Effector memory CD8-positive, alpha-beta T cell (primary cell): Measurements from ENCODE around the gene VLDLR.

ENCODE experiments used
- ATAC-seq: fragments of 150-1000 bp; cut with Tn5 transposase; replicated peaks from 2 replicates; pipeline ENCODE4 v1.10.0; 2021; ENCODE audit warnings: mild to moderate bottlenecking, moderate library complexity
- DNase-seq, 3 experiments: peaks; one replicate each; pipeline ENCODE4 v3.0.0; 2021
- H3K27ac Mint-ChIP-seq, 2 donors: one replicate each; pipeline ENCODE4 v1.8.0; 2022; ENCODE audit warnings: mild to moderate bottlenecking in 2 of 2, mixed read lengths in 2 of 2, moderate library complexity in 2 of 2
- H3K27me3 Mint-ChIP-seq, 2 donors: one replicate each; pipeline ENCODE4 v1.8.0; 2022; ENCODE audit warnings: mixed read lengths in 2 of 2
- H3K36me3 Mint-ChIP-seq: one replicate; pipeline ENCODE4 v1.8.0; 2022; ENCODE audit warnings: mild to moderate bottlenecking, moderate library complexity, mixed read lengths; ENCODE audit not compliant: insufficient read depth
- H3K4me1 Mint-ChIP-seq, 2 donors: one replicate each; pipeline ENCODE4 v1.8.0; 2022; ENCODE audit warnings: low read depth in 2 of 2, mixed read lengths in 2 of 2
- H3K4me3 Mint-ChIP-seq, 2 donors: one replicate each; pipeline ENCODE4 v1.8.0; 2022; ENCODE audit warnings: mild to moderate bottlenecking in 2 of 2, mixed read lengths in 2 of 2, moderate library complexity in 2 of 2
- H3K9me3 Mint-ChIP-seq, 2 donors: one replicate each; pipeline ENCODE4 v1.8.0; 2022; ENCODE audit warnings: mixed read lengths in 2 of 2

The VLDLR gene

DNA sequence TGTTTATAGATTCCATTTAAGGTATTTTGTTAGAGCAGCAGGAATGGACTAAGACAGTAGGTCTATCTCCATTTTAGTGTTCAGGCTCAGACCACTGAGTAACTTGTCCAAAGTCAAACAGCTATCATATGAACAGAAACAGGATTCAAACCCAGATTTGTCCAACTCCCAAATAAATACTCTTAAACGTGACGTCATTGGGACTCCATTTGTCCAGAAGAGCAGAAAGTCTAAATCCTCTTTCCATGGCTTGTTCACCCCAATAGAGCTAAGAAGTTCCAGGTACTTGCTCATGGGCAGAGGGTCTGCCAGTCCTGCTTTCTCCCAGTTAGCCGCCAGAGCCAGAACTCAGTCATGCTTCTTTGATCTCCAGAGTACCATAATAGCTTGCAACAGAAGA lies 16.3 kb upstream of the VLDLR start:
- Mint-ChIP-seq H3K27me3 (peaks cover 10 to 27% of the 10 kb centered on the region in 2 donors), H3K36me3 (no peaks in the 10 kb centered on the region), H3K4me3 (no peak overlapping the region), H3K4me1 (no peaks in the 10 kb centered on the region), H3K9me3 (no peaks in the 10 kb centered on the region), H3K27ac (no peak overlapping the region)
- no peak for DNase-seq
- no peak for ATAC-seq

DNA sequence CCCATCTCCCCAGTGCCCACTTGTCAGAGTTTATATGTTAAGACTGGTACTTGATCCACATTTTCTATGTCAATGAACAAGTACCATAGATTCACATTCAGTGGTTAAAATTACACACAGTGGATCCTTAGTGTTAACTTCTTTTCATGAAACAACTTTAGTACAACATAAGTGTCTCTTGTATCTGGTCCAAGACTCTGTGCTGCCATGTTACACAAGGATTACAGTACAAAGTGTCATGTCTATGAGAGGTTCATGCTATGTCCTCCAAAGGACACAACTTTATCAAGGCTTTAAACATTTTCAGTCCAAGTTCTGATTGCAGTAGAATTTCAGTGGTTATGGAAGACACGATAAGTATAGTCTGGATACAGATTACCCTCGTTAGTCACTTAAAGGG lies 13.3 kb upstream of the VLDLR start:
- ATAC-seq, result no peak
- no peak overlapping the region for H3K27ac Mint-ChIP-seq
- no peaks in the 10 kb centered on the region for H3K36me3 Mint-ChIP-seq
- no peak for DNase-seq
- H3K27me3 Mint-ChIP-seq, result peaks cover 14 to 25% of the 10 kb centered on the region in 2 donors
- H3K4me1 Mint-ChIP-seq, result no peaks in the 10 kb centered on the region
- no peaks in the 10 kb centered on the region for H3K9me3 Mint-ChIP-seq
- no peak overlapping the region for H3K4me3 Mint-ChIP-seq

DNA sequence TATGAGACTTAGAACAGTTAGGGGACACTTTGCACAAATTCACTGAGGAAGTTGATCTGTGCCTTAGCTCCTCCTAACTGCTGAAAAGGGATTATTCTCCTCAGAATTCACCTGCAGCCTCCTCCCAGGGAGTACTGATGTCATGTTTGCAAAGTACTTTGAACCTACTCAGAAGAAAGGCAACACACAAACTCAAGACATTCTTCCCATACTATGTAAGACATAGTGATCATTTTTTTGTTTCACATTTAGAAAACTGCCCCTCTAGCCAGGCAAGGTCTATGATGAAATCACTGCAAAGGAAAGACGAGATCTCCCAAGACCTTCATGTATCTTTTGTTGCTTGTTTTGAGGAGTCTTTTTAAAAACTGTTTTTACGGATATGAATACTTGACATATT lies 10.6 kb upstream of the VLDLR start:
- DNase-seq (no peak), ATAC-seq (no peak)
- Mint-ChIP-seq H3K4me1 (no peaks in the 10 kb centered on the region), H3K4me3 (no peak overlapping the region), H3K9me3 (no peaks in the 10 kb centered on the region), H3K27ac (no peak overlapping the region), H3K36me3 (no peaks in the 10 kb centered on the region), H3K27me3 (peaks cover 19 to 28% of the 10 kb centered on the region in 2 donors)

DNA sequence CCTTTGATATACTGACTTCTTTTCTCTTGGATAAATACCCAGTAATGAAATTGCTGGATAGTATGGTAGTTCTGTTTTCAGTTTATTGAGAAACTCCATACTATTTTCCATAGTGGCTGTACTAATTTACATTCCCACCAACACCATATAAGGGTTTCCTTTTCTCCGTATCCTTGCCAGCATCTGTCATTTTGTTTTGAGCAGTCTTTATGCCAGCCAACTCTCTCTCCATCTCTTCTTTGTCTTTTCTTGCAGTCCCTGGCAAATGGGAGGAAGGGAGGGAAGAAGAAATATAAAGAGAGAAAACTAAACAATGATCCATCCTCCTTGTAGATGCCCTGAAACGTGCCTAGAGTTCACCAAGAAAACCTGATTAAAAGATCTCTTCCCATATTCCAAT lies 9.6 kb upstream of the VLDLR start:
- H3K9me3 Mint-ChIP-seq, result no peaks in the 10 kb centered on the region
- DNase-seq (no peak), ATAC-seq (no peak)
- no peaks in the 10 kb centered on the region for H3K4me1 Mint-ChIP-seq
- no peak overlapping the region for H3K4me3 Mint-ChIP-seq
- H3K27me3 Mint-ChIP-seq, result peaks cover 19 to 28% of the 10 kb centered on the region in 2 donors
- H3K27ac Mint-ChIP-seq, result no peak overlapping the region
- no peaks in the 10 kb centered on the region for H3K36me3 Mint-ChIP-seq

DNA sequence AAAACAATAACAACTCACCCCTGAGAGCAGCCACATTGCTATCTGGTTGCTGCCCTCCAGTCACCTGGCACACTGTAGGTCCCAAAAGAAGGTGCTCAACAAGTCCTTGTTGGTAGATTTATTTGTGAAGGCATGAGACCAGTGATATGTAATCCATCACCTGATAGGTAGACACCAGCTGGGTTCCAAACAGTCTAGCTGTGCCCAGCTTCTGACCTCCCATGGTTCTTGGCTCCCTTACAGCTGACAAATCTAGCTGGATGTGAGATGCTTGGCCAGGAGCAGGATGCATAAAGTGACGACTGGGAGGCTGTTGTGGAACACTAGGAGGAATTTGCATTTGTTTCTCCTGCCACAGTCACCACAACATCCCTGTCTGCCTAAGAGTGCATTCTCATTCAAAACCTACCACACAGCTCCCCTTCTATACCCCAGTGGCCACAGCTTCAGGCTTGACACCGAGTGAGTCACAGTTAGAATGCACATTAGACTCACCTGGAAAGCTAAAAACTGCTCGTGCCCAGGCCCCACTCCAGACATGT lies 7.8 kb upstream of the VLDLR start:
- Mint-ChIP-seq H3K4me3 (no peak overlapping the region), H3K27ac (no peak overlapping the region), H3K27me3 (peaks cover 12 to 30% of the 10 kb centered on the region in 2 donors), H3K4me1 (no peaks in the 10 kb centered on the region), H3K36me3 (no peaks in the 10 kb centered on the region), H3K9me3 (no peaks in the 10 kb centered on the region)
- DNase-seq (no peak), ATAC-seq (no peak)

DNA sequence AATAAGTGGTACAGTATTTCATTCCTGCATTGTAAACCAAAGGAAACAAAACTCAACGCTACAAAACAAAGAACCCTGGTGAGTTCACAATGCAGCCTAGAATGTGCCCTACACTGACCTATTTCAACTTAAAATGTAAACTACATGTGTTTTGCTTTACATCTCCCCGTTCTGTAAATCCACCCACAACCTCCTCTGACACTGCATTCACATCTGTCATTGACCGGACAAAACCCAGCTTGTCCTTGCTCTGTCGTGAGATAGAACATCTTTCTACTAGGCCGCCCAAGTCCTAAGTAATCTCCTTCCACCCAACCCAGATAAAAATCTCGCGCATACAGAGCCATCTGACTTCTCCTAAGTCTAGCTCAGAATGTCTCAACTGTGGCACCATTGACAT lies 6.1 kb upstream of the VLDLR start:
- no peak overlapping the region for H3K27ac Mint-ChIP-seq
- H3K36me3 Mint-ChIP-seq, result no peaks in the 10 kb centered on the region
- H3K4me1 Mint-ChIP-seq, result no peaks in the 10 kb centered on the region
- no peak overlapping the region for H3K4me3 Mint-ChIP-seq
- peaks cover 24 to 35% of the 10 kb centered on the region in 2 donors for H3K27me3 Mint-ChIP-seq
- DNase-seq (no peak), ATAC-seq (no peak)
- no peaks in the 10 kb centered on the region for H3K9me3 Mint-ChIP-seq

DNA sequence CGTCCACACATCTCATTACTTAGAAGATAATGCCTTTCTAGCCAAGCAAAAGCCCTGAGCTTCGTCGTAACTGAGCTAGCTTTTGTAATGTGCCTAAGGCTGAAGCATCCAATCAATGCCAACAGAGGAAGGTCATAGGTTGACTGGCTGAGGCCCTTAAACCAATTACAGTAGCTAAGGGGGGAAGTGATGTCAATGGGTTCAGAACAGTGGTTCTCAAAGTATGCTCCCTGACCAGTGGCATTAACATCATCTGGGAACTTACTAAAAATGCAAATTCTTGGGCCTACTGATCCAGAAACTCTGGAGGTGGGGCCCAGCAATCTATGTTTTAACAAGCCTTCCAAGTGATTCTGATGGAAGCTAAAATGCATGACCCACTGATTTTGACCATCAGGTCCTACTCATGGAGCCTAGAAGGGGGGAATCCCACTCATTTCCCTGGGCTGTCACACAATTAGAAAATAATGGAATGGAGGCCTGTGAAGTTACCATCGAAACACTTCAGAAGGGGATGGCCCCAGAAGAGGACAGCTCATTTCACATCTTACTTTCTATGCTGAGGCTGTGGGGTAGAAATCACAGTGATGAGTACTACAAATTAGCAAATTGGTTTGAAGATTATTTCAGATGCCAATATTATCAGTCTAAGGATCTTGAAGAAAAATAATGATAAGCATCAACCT lies 4.8 kb upstream of the VLDLR start:
- no peak for DNase-seq
- H3K27me3 Mint-ChIP-seq, result peaks cover 33 to 40% of the 10 kb centered on the region in 2 donors
- ATAC-seq, result no peak
- H3K4me1 Mint-ChIP-seq, result peaks cover 4 to 5% of the 10 kb centered on the region in 2 donors
- no peaks in the 10 kb centered on the region for H3K36me3 Mint-ChIP-seq
- H3K4me3 Mint-ChIP-seq, result no peak overlapping the region
- H3K27ac Mint-ChIP-seq, result no peak overlapping the region
- H3K9me3 Mint-ChIP-seq, result no peaks in the 10 kb centered on the region

DNA sequence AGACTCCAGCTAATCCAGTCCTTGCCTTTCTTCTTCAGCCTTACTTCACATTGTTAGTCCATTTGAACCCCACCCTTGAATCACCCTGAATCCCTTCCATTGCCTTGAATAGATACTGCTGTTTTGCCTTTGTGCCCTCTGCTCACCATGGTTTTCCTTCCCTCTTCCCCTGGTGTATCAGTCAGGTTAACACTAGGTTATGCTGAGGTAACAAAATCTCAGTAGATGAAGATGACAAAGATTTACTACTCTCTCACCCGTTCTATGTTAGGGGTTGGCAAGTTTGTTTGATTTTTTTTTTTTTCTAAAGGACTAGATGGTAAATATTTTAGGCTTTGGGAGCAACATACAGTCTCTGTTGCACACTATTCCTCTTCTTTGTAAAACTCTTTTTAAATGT lies 3.3 kb upstream of the VLDLR start:
- Mint-ChIP-seq H3K36me3 (peaks cover 3% of the 10 kb centered on the region), H3K4me3 (no peak overlapping the region), H3K4me1 (peaks cover 11 to 13% of the 10 kb centered on the region in 2 donors), H3K27me3 (peaks cover 41 to 42% of the 10 kb centered on the region in 2 donors), H3K9me3 (no peaks in the 10 kb centered on the region), H3K27ac (no peak overlapping the region)
- ATAC-seq, result no peak
- DNase-seq, result no peak

DNA sequence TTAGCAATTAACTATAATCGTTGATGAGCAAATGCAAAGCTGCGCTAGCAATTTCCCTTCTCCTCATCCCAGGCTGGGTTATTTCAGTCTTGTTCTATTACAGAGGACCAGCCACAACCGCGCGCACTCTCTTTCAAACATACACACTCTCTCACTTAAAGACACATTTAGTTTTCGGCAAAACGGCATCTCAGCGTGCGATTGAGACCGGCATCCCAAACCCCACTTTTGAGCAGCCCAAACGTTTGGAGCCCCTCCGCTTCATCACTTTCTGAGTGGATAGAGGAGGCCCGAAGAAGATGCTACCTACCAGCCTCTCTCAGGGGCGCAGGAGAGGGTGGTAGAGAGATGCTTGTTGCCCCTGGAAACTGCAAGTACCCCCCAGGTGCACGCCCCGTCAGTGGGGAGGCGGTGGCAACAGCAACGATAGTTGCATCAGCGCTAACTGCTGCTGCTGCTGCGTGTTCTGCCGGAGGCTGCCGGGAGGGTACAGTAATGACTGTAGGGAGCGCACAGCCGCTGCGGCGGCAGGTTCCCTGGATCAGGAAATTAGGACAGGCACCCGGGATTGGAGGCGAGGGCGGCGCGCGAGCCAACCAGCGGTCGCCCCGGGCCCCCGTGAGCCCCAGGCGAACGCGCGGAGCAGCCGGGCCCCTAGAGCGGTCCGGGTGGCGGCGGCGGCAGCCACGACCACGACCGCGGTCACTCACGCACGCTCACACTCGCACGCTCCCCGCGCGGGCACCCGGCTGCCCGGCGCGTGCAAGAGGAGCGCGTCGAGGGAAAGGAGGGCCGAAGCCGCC lies 467 bp upstream of the VLDLR start:
- Mint-ChIP-seq H3K27me3 (peaks cover 56% of the 10 kb centered on the region in 2 donors), H3K27ac (no peak overlapping the region), H3K4me3 (peak overlapping the region; percentile 76 to 82), H3K9me3 (no peaks in the 10 kb centered on the region), H3K4me1 (peaks cover 14 to 19% of the 10 kb centered on the region in 2 donors), H3K36me3 (peaks cover 3% of the 10 kb centered on the region)
- ATAC-seq, result peak; percentile 65
- DNase-seq, result peak; percentile 3 to 18 (median 14)

DNA sequence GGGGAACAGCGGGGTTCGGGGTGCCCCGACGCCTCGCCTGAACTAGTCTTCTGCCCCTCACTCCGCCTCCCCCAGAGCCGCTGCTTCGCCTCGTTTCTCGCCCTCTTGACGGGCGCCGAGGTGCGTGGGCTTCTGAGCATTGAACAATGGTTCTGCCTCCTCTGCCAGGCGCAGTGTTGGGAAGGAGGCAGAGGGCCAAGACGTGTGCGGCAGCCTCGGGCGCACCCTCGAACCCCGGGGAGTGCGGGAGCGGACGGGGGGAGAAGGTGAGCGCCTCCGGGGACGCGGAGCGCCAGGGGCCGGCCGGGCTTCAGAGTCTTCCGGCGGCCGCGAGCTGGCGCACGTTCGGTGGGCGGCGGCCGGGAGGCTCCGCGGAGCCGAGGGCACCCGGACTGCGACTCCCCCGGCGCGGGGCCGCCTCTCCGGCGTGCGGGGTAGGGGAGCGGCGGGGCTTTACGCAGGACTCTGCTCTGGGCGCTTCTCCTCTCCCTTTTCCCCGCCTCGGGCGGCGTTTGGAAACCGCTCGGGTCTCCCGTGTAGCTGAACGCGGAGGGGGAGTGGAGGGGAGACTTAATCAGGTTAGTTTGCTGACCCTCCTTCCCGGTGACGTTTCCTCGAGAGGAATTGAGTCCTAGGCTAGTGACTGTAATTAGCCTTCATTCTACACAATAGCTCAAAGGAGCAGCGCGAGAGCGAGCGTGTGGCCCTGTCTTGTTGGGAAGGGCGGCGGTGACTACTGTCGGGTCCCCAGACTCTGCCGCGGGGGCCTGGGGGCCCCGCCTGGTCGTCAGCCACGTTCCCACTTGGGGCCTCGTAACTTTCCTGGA lies 1.1 kb downstream of the VLDLR start:
- DNase-seq, result no peak
- Mint-ChIP-seq H3K27me3 (peaks cover 56% of the 10 kb centered on the region in 2 donors), H3K36me3 (peaks cover 3% of the 10 kb centered on the region)

DNA sequence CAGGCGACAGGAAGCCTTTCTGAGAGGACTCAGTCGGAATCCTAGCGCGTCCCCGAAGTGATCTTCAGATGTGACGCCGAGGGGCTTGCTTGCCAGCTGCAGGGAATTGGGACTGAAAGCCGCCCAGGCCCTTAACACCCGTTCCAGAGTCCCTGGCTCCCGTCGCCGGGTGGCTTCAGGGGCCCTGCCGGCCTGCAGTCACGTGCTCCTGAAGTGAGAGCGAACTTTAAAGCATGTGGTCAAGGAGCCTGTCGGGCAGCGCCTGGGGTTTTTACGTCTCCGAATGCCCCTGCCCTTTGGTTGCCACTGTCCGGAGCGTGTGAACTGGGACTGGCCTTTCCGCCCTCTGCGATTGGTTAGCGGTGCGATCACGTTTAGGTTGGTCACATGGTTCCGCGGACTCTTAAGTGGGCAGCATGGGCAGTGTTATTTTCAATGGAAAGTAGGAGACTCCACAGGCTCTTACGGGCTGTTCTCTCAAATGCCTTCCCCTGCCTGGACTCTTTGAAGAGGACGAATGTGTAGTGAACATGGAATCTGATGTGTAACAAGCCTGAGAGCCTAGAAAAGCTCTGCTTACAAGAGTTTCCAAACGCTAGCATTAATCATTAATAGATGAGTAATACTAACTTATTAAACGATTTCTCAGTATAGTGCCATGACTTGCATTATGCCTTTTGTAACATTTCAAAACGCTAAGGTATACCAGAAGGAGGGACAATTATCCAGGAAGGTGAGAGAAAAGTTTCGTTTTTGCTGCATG lies 1.9 kb downstream of the VLDLR start:
- no peak overlapping the region for H3K27ac Mint-ChIP-seq
- DNase-seq, result no peak
- no peaks in the 10 kb centered on the region for H3K9me3 Mint-ChIP-seq
- peaks cover 49 to 56% of the 10 kb centered on the region in 2 donors for H3K27me3 Mint-ChIP-seq
- H3K4me3 Mint-ChIP-seq, result peak overlapping the region; percentile 82 to 95
- ATAC-seq, result no peak
- peaks cover 3% of the 10 kb centered on the region for H3K36me3 Mint-ChIP-seq
- H3K4me1 Mint-ChIP-seq, result peaks cover 14 to 19% of the 10 kb centered on the region in 2 donors

More for the DNA sequence above, 1.1 kb downstream of the VLDLR start:
- H3K27ac Mint-ChIP-seq, result no peak overlapping the region
- peak overlapping the region; percentile 82 to 95 for H3K4me3 Mint-ChIP-seq
- peak; percentile 37 for ATAC-seq
- H3K9me3 Mint-ChIP-seq, result no peaks in the 10 kb centered on the region
- H3K4me1 Mint-ChIP-seq, result peaks cover 14 to 19% of the 10 kb centered on the region in 2 donors

DNA sequence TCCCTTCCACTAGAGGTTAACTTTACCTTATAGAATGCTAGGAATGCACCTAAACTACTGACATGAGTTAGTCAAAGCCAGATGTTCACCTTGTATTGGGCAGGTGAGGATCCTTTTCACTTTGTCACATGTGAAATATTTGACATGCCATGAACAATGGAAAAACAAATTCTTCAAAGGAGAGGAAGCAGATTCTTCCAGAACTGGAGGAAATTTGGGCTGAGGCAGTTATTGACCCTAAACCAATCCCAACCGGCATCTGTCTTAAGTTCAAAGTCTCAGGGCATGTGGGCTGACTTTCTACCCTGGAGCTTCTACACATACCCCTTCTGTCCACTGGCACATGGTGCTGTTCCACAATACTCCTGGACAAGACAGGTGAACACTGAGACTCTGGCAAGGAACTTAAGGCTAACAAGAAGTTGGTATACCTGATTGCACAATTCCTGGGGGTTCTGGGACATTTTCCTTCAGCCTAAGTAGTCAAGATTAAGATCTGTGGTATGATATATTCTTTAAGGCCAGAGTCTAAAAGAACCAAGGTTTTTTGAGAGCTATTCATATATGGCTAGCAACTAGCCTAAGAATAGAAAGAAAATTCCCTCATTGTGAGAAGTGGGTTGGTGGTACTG lies 2.6 kb downstream of the VLDLR start:
- peaks cover 3% of the 10 kb centered on the region for H3K36me3 Mint-ChIP-seq
- H3K4me3 Mint-ChIP-seq, result no peak overlapping the region
- peaks cover 14 to 19% of the 10 kb centered on the region in 2 donors for H3K4me1 Mint-ChIP-seq
- DNase-seq, result no peak
- peaks cover 46 to 53% of the 10 kb centered on the region in 2 donors for H3K27me3 Mint-ChIP-seq
- H3K9me3 Mint-ChIP-seq, result no peaks in the 10 kb centered on the region
- no peak for ATAC-seq
- no peak overlapping the region for H3K27ac Mint-ChIP-seq
